Motor neuron (in vitro differentiated cells): ENCODE measurements around the gene P2RY2. TPM values are rescaled to one million over a fixed set of nuclear protein-coding genes. Genes with fewer than 3 reads are reported as not detected.
"Not testable (repeated sequence)": the region's sequence is repeated elsewhere in the genome, so short reads cannot be mapped to it uniquely, and the experiment has no call there.

Source experiments
- ATAC-seq, 8 experiments: fragments of 200-7000 bp; cut with Tn5 transposase; replicated peaks in 6 of 8; 2 replicates each; pipeline ENCODE4 v1.8.0; 2021; ENCODE audit warnings: mild to moderate bottlenecking in 8 of 8, moderate library complexity in 8 of 8
- H3K27ac ChIP-seq, 2 donors: fragments of 250-450 bp; sonication (Bioruptor Pico); 2 replicates each; pipeline ENCODE4 v1.9.0; 2021; ENCODE audit warnings: antibody characterized with exemption in 2 of 2, mild to moderate bottlenecking in 2 of 2, moderate library complexity in 1 of 2
- H3K4me1 ChIP-seq, 2 donors: fragments of 250-450 bp; sonication (Bioruptor Pico); replicated peaks in 1 of 2; 2 replicates each; pipeline ENCODE4 v1.6.1; 2021; ENCODE audit warnings: antibody characterized with exemption in 2 of 2, mild to moderate bottlenecking in 2 of 2, moderate library complexity in 1 of 2
- H3K4me3 ChIP-seq, 5 donors: fragments of 250-450 bp; sonication (Bioruptor Pico); 2 replicates each; pipeline ENCODE4 v1.9.0; 2021; ENCODE audit warnings: antibody characterized with exemption in 5 of 5, mild to moderate bottlenecking in 5 of 5, moderate library complexity in 4 of 5
- WGBS, 10 experiments: fragments of 450-650 bp; shearing (Covaris generic); methylation state at CpG; one replicate each; pipeline ENCODE4 v1.0.0; 2022; 5-methylcytosine and 5-hydroxymethylcytosine counted together
- in situ Hi-C, 9 experiments: fragments of 400-800 bp; cut with MboI; loops; one replicate each; pipeline ENCODE4 v1.15.0; 2021; ENCODE audit warnings: low sequenced_read_pairs in 9 of 9, low pct_unique_long_range_greater_than_20kb in 2 of 9; ENCODE audit not compliant: unreplicated experiment in 9 of 9
- total RNA-seq, 8 experiments: library from RNA; unstranded; fragments of 300-600 nt; gene quantifications; 2 replicates each; pipeline versions ENCODE4 v1.2.3 to v1.2.4, GENCODE V29; 2022

Gene P2RY2
- total RNA-seq, 8 experiments from 2014 or later: 0.05 to 3.6 (median 0.14) TPM; not detected in 1

DNA sequence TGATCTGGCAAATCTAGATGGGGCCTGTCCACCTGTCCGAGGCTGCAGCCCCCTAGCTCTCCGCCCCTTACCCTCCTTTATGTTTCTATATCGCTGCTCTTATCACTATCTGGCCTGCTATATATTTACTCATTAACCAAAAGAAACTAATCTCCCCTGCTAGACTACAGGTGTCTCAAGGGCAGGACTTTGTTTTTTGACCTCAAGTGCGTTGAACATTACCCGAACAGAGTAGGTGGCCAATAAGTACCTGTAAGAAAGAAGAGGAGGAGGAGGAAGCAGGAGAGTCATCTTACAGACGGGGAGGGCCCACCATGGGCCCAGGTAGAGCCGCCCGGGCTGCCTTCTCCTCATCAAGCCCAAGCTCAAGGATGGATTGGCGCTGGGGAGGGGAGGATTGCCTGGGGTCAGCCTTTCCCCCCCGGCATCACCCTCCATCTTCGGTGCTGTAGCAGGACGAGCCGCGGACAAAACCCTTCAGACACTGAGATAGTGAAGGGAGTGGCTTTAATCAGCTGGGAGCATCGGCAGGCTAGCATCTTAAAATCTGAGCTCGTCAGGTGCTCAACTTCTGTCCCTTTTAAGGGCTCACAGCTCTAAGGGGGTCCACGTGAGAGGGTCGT, 52.9 kb downstream of the P2RY2 start:
- no peak for ATAC-seq
- no peak overlapping the region for H3K4me3 ChIP-seq
- H3K27ac ChIP-seq: no peak overlapping the region
- H3K4me1 ChIP-seq: peaks cover 0 to 2% of the 10 kb centered on the region in 2 donors
- WGBS, 10 experiments: 63 to 100% (median 77%) methylated on average over 1 to 9 of the region's 18 CpGs; no CpG with 5 or more reads in 1 of the 10 experiments
- in situ Hi-C loops: no loop called here

GRCh38 chr11:73271478-73271865, 53.4 kb downstream of the P2RY2 start:
- in situ Hi-C loops, ATAC-seq, H3K4me1 ChIP-seq, H3K4me3 ChIP-seq, H3K27ac ChIP-seq: not testable (repeated sequence)
- 73 to 100% (median 83%) methylated on average over 1 to 5 of the region's 10 CpGs; no CpG with 5 or more reads in 3 of the 10 experiments for WGBS, 10 experiments

- 45 to 85% (median 67%) methylated on average over 3 to 9 of the region's 17 CpGs; no CpG with 5 or more reads in 3 of the 10 experiments for WGBS, 10 experiments
- Histone ChIP-seq H3K27ac (no peak within 1 kb of the TSS), H3K4me1 (peaks cover 0 to 2% of the 10 kb centered on the region in 2 donors), H3K4me3 (no peak within 1 kb of the TSS)
- peak in 5 of 8 experiments; percentile 2 to 76 (median 32) for ATAC-seq
- in situ Hi-C loops: no loop called here
These were observed 54.0 kb downstream of the P2RY2 start, which contains the start of gene P2RY6 for GRCh38 chr11:73271936-73272679. Gene P2RY6, plus strand, starts transcription at chr11:73272338. Its CDS starts 24,181 bp downstream, at chr11:73296519.

DNA sequence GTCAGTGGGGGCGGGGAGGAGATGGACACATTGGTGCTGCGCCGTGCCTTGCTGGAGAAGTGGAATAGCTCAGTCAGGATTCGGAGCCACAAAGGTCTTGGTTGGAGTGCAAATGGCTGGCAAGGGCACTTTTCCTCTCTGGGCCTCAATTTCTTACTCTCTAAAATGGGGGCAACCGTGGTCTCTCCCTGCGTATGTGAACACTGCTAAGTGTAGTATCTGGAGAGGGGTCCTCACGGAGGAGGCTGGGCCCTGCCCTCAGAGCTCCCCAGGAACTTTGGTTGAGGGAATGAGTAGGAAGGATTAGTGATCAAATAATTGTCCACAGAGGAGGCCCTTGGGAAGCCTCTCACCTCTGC, 54.6 kb downstream of the P2RY2 start:
- WGBS, 10 experiments: 94 to 100% methylated on average over 1 to 3 of the region's 7 CpGs; no CpG with 5 or more reads in 8 of the 10 experiments
- Histone ChIP-seq H3K4me3 (no peak overlapping the region), H3K27ac (no peak overlapping the region), H3K4me1 (peaks cover 0 to 2% of the 10 kb centered on the region in 2 donors)
- no peak for ATAC-seq
- in situ Hi-C loops: no loop called here

DNA sequence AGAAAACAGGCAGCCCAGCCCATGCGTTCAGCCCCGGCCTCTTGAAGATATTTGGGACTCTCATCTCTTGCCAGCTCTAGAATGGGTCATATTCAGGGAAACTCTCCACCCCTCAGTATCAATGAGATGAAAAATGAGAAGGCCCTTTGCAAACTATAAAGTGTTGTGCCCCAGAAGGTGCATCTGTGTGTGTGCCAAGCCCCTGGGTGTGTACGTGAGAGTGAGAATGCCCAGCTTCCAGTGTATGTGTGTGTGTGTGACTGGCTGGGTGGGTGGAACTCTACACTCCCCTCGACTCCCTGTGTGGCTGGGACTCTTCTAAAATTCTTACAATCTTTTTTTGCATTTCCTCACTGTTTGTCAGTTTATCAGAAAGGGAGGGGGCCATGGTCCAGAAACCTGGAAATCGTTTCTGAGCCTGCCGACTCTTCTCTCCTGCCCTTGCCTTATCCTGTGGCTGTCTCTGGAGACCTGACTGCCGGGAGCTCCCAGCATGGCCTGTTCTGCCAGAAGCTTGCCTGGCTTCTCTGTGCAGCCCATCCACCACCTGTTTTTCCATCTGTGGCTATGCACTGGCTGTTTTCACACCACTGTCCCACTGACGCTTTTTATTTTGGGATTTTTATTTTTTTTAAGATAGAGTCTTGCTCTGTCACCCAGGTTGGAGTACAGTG, 55.3 kb downstream of the P2RY2 start:
- 30 to 93% (median 70%) methylated on average over 1 to 5 of the region's 8 CpGs; no CpG with 5 or more reads in 1 of the 10 experiments for WGBS, 10 experiments
- no peak overlapping the region for H3K4me3 ChIP-seq
- peak in 3 of 8 experiments; percentile 13 to 45 (median 37) for ATAC-seq
- in situ Hi-C loops: no loop called here
- H3K27ac ChIP-seq: no peak overlapping the region
- H3K4me1 ChIP-seq: peaks cover 0 to 2% of the 10 kb centered on the region in 2 donors

DNA sequence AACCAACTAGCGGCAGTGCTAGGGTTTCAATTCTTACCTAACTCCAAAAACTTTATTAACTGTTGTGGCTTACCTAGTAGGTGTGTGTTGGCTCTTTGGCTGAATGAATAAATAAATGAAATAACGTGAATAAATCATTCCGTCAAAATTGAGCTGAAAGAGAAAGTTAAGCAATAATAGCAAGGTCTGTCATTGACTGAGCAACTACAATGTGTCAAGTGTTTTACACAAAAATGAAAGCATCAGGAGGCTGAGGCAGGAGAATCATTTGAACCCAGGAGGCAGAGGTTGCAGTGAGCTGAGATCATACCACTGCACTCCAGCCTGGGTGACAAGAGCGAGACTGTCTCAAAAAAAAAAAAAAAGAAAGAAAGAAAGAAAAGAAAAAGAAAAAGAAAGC, 56.1 kb downstream of the P2RY2 start:
- ATAC-seq, H3K4me1 ChIP-seq, in situ Hi-C loops, H3K4me3 ChIP-seq, H3K27ac ChIP-seq: not testable (repeated sequence)
- WGBS, 10 experiments: 77 to 98% (median 93%) methylated on average over 3 to 4 of the region's 4 CpGs

GRCh38 chr11:73274722-73275380, 56.8 kb downstream of the P2RY2 start:
- in situ Hi-C loops: no loop called here
- no peak overlapping the region for H3K4me3 ChIP-seq
- no peak overlapping the region for H3K27ac ChIP-seq
- peak in 2 of 8 experiments; percentile 20 to 24 for ATAC-seq
- H3K4me1 ChIP-seq: peaks cover 0 to 2% of the 10 kb centered on the region in 2 donors
- 64 to 92% (median 82%) methylated on average over 2 to 4 of the region's 11 CpGs; no CpG with 5 or more reads in 5 of the 10 experiments for WGBS, 10 experiments

- ATAC-seq: no peak
- in situ Hi-C loops: no loop called here
- 80 to 100% (median 100%) methylated on average over 1 to 3 of the region's 4 CpGs; no CpG with 5 or more reads in 4 of the 10 experiments for WGBS, 10 experiments
- Histone ChIP-seq H3K4me3 (no peak overlapping the region), H3K4me1 (peaks cover 0 to 2% of the 10 kb centered on the region in 2 donors), H3K27ac (no peak overlapping the region)
These were observed 57.3 kb downstream of the P2RY2 start for GRCh38 chr11:73275381-73275750.

GRCh38 chr11:73277467-73277866, 59.4 kb downstream of the P2RY2 start:
- Histone ChIP-seq H3K27ac (no peak overlapping the region), H3K4me1 (peaks cover 0 to 2% of the 10 kb centered on the region in 2 donors), H3K4me3 (no peak overlapping the region)
- in situ Hi-C loops: no loop called here
- no peak for ATAC-seq
- WGBS, 10 experiments: 75 to 100% (median 93%) methylated on average over 1 to 3 of the region's 3 CpGs; no CpG with 5 or more reads in 3 of the 10 experiments

DNA sequence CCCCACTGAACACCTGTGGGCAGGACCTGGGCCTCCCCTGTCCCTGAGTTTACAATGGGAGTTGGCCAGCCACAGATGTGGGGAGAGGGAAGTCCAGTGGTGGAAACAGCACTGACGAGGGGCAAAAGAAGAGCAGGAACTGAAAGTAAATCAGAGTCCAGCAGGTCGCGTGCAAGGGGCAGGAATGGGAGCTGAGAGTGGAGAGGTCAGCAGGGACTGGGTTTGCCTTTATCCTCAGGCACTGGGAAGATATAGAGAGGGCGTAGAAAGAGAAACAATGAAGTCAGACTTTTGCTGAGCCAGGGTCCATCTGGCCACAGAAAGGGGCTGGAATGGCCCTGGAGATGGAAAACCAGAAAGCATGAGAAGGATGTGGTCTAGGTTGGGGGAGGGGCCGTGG, 62.5 kb downstream of the P2RY2 start:
- H3K27ac ChIP-seq: no peak overlapping the region
- in situ Hi-C loops: no loop called here
- ATAC-seq: peak in 1 of 8 experiments; percentile 5
- 30 to 82% (median 53%) methylated on average over 2 to 4 of the region's 5 CpGs; no CpG with 5 or more reads in 3 of the 10 experiments for WGBS, 10 experiments
- H3K4me3 ChIP-seq: no peak overlapping the region
- no peaks in the 10 kb centered on the region for H3K4me1 ChIP-seq

GRCh38 chr11:73281201-73281741, 63.2 kb downstream of the P2RY2 start:
- Histone ChIP-seq H3K4me1 (no peaks in the 10 kb centered on the region), H3K4me3 (no peak overlapping the region), H3K27ac (no peak overlapping the region)
- in situ Hi-C loops: no loop called here
- 0 to 94% (median 50%) methylated on average over 1 to 2 of the region's 3 CpGs; no CpG with 5 or more reads in 6 of the 10 experiments for WGBS, 10 experiments
- ATAC-seq: peak in 5 of 8 experiments; percentile 12 to 57 (median 18)

- H3K4me1 ChIP-seq: no peaks in the 10 kb centered on the region
- in situ Hi-C loops: no loop called here
- 70 to 100% methylated on average over 1 to 2 of the region's 3 CpGs; no CpG with 5 or more reads in 8 of the 10 experiments for WGBS, 10 experiments
- no peak overlapping the region for H3K4me3 ChIP-seq
- no peak overlapping the region for H3K27ac ChIP-seq
- no peak for ATAC-seq
These were observed 63.9 kb downstream of the P2RY2 start for GRCh38 chr11:73281796-73282660.
